ENCODE results near the gene TIMP1.
A peak's percentile ranks its signal among the peaks of the same experiment; 100 is the strongest.

Gene TIMP1

DNA sequence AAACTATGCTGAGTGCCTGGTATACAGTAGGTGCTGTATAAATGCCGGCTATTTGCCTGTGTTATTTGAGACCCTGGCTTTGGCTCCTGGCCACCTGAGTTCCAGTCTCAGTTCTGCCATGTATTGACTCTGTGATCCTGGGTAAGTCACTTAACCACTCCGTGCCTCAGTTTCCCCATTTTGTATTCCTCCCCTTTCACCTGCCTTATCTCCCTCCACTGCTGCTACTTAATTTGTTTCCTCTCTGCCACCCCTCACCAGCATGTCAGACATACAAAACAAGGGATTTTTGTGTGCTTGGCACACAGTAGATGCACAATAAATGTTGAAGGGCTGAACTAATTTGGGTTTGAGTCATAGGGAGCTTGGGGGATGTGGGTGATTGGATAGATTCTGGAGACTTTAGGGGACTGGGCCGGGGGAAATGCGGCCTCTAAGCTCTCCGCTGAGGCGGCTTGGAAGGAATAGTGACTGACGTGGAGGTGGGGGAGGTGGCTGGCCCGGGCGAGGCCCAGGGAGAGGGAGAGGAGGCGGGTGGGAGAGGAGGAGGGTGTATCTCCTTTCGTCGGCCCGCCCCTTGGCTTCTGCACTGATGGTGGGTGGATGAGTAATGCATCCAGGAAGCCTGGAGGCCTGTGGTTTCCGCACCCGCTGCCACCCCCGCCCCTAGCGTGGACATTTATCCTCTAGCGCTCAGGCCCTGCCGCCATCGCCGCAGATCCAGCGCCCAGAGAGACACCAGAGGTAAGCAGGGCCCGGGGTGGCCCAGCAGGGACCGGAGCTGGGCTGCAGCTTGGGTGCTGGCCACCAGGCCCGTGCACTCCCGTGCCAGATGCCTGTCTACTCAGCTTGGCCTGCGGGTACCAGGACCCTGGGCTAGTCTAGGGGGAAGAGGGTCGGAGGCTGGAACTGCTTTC lies at the start of gene TIMP1:
TIMP1 (plus strand) TSS at position 706 of the 917 bp plus-strand sequence. CDS start 980 bp downstream, outside the sequence.
- in situ Hi-C loops (cut with HindIII; ENCODE audit: low pct_unique_long_range_greater_than_20kb, low sequenced_read_pairs), result no loop called here
- TF ChIP-seq JUND (IDR thresholded peaks at IDR 0.05; ENCODE audit: low read depth), result no peak
- DNase-seq (ENCODE audit: low read depth in 1 of 2, low spot score in 1 of 2), result peak; percentile 58 to 76

DNA sequence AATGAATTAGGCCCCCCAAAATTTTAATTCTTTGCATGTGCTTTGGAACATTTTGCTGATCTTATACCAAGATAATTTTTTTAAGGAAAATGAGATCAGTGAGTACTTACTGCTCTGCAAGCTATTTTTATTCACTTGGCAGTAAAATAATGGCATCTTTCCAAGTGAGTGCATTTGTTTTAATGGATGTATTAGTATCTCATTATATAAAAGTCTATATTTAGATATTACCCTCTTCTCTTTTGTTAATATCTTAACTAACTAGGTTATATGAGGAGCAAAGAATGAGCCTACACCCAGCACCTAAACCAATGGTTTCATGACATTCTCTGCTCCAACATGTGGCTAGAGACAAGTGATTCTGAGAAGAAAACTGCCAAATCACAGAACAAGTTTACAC lies 42.4 kb upstream of the TIMP1 start:
- no peak for TF ChIP-seq JUND (IDR thresholded peaks at IDR 0.05; ENCODE audit: low read depth)
- in situ Hi-C loops (cut with HindIII; ENCODE audit: low pct_unique_long_range_greater_than_20kb, low sequenced_read_pairs), result no loop called here
- DNase-seq (ENCODE audit: low read depth in 1 of 2, low spot score in 1 of 2), result no peak

DNA sequence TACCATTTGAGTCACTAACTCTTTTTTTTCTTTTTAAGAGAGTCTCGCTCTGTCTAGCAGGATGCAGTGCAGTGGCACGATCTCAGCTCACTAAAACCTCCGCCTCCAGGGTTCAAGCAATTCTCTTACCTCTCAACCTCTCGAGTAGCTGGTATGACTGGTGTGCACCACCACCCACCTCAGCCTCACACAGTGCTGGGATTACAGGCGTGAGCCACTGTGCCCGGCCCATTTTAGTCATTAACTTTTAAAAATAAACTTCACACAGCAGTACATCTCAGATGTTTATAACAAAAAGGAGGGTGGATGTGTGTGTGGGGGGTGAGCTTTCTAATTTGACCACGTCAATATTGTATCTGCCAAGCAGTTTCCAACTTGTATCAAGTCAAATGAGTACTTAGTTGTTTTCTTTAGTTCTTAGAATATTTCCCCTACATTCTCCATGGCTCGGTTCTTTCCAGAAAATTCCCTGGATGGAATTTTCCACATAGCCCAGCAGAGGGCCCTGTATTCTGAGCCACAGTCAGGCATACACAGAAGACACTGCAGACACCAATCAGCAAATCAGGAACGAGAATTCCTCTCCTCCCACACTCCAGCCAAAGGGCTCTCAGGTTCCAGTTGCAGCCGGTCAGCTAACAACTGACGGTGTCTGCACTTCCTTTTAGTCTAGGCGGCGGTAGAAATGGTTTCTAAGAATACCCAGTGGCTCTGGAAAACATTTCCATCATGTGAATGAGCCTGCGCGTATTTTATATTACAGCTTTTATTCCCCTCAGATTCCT lies 41.3 kb upstream of the TIMP1 start:
- no peak for TF ChIP-seq JUND (IDR thresholded peaks at IDR 0.05; ENCODE audit: low read depth)
- in situ Hi-C loops (cut with HindIII; ENCODE audit: low pct_unique_long_range_greater_than_20kb, low sequenced_read_pairs), result no loop called here
- peak; percentile 82 to 95 for DNase-seq (ENCODE audit: low read depth in 1 of 2, low spot score in 1 of 2)

DNA sequence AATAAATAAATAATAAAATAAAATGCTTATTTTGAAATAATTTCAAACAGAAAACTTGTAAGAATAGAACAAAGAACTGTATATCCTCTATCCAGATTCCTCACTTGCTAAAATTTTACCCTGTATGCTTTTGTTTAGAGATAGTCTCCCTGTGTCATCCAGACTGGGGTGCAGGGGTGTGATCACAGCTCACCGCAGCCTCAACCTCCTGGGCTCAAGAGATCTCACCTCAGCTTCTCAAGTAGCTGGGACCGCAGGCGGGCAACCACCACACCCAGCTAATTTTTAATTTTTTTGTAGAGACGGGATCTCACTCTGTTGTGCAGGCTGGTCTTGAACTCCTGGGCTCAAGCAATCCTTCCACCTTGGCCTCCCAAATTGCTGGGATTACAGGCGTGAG lies 38.7 kb upstream of the TIMP1 start:
- TF ChIP-seq JUND (IDR thresholded peaks at IDR 0.05; ENCODE audit: low read depth), result no peak
- in situ Hi-C loops (cut with HindIII; ENCODE audit: low pct_unique_long_range_greater_than_20kb, low sequenced_read_pairs), result no loop called here
- DNase-seq (ENCODE audit: low read depth in 1 of 2, low spot score in 1 of 2), result no peak

DNA sequence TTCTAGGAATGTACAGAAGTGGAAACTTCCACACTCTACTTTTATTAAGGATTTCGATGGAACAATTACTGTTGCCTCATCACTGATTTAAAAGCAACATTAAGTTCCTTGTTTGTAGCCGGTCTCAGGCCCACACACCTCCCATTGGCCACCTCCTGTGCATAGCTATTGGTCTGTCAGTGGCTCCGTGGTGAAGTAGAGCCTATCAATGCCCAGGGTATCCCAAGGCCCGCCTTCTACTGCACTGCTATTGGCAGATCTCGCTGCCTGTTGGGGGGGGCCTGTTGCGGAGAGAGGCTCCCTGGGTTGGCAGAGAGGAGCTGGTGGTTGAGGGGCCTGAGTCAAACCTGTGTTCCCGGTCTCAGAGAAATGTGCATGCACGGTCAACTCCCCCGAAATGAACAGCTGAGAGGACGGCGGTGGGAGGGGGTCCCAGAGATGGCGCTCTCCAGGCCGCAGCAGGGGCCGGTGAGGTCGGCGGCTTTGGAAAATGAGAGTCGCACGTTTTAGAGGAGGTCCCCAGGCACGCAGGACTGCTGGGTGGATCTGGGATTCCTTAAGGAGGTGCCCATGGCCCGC lies 26.1 kb upstream of the TIMP1 start:
- DNase-seq (ENCODE audit: low read depth in 1 of 2, low spot score in 1 of 2), result peak in 1 of 2 experiments; percentile 46
- in situ Hi-C loops (cut with HindIII; ENCODE audit: low pct_unique_long_range_greater_than_20kb, low sequenced_read_pairs), result no loop called here
- TF ChIP-seq JUND (IDR thresholded peaks at IDR 0.05; ENCODE audit: low read depth), result no peak

DNA sequence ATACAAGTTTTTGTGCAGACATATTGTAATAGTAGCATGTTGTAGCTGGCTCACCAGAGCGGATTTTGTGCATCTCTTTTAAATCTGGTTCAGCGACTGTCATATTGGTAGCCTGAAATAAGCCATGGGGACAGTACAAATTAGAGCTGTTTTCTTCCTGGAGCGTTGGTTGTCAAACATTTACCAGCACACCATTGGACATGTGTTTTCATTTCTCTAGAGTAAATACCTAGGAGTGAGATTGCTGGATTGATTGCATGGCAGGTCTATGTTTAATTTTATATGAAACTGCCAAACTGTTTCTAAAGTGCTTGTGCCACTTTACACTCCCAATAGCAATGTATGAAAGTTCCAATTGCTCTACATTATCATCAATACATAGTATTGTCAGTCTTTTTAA lies 23.8 kb upstream of the TIMP1 start:
- in situ Hi-C loops (cut with HindIII; ENCODE audit: low pct_unique_long_range_greater_than_20kb, low sequenced_read_pairs), result no loop called here
- TF ChIP-seq JUND (IDR thresholded peaks at IDR 0.05; ENCODE audit: low read depth), result no peak
- DNase-seq (ENCODE audit: low read depth in 1 of 2, low spot score in 1 of 2), result peak in 1 of 2 experiments; percentile 49

DNA sequence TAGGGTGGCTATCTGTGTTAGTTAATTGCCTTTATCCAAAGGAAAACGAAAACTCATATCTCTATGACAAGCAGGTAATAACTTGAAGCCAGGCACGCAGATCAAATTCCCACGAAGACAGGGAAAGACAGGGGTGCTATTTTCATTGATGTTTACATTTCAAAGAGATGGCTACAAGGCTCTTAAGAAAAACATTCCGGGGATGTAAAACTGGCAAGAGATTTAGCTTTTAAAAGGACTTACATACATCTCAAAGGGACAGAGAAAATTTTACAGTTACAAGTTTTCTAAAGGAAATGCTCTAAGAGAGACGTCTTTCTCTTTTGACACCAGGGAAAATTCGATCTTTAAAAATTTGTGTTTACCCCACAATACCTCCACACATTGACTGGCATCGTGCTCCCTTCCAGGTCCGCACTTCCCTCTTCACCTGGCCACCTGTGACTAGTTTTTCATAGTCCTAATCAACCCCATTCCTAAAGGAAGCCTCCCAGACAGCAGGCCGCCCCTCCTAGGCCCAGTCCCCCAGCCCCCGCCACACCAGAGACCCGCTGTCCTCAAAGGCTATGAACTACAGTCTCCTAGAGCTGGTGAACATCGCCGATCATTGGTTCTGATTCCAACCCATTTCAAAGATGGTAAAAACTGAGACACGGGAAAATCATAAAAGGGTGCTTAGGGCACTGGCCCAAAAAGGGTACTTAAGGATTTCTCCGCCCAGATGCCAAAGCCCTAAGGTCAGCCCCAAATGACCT lies 21.9 kb upstream of the TIMP1 start:
- no peak for TF ChIP-seq JUND (IDR thresholded peaks at IDR 0.05; ENCODE audit: low read depth)
- no peak for DNase-seq (ENCODE audit: low read depth in 1 of 2, low spot score in 1 of 2)
- in situ Hi-C loops (cut with HindIII; ENCODE audit: low pct_unique_long_range_greater_than_20kb, low sequenced_read_pairs), result no loop called here

DNA sequence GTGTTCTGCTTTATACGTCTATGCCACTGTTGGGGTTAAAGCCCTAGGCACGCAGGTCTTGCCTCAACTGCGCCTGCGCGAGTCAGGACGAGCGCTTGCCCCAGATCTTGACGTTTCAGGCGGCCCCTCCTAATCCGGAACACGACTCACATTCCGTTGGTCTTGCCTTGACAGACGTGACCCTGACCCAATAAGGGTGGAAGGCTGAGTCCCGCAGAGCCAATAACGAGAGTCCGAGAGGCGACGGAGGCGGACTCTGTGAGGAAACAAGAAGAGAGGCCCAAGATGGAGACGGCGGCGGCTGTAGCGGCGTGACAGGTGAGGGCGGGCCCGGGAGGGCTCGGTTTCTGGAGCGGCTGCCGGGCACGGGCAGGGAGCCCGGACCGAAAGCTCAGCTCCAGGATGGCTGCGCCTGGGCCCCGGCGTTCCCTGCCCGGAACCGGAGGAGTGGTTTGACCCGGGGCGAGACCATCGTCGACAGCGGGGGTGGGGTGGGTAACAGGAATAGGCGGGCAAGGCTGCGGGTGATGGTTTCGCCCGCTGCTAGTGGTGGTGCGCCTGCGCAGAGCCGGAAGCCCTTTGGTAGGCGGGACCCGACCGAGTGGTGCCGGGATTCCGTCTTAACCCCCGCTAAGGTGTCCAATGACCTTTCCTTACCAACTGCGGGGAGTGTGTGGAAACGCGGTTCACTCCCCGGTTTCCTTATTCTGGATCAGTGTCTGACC lies 21.1 kb upstream of the TIMP1 start, which contains the start of gene ARAF:
ARAF (plus strand) TSS at position 272 of the 725 bp plus-strand sequence. CDS start 1,763 bp downstream, outside the sequence.
- TF ChIP-seq JUND (IDR thresholded peaks at IDR 0.05; ENCODE audit: low read depth), result no peak
- in situ Hi-C loops (cut with HindIII; ENCODE audit: low pct_unique_long_range_greater_than_20kb, low sequenced_read_pairs), result no loop called here
- peak; percentile 87 to 100 for DNase-seq (ENCODE audit: low read depth in 1 of 2, low spot score in 1 of 2)

DNA sequence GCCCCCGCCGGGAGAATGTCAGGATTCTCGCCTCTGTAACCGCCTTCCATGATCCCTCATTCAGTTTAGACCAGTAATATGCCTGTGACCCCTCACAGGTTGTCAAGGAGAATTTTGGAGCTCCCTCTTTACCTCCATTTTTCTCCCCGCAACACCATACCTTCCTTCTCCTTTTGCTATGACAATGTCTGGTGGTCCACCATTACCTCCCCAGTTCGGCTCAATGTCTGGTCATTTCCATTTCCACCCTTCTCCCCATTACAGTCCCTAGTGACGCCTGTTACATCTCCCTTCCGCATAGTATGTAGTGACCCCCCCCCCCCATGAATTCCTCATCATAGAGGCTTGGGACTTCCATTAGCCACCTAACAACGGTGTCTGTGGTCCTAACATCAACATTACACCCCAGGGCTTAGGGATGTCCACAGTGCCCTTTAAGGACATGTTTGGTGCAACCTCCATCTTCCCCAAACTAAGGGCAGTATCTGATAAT lies 20.5 kb upstream of the TIMP1 start:
- in situ Hi-C loops (cut with HindIII; ENCODE audit: low pct_unique_long_range_greater_than_20kb, low sequenced_read_pairs), result no loop called here
- no peak for DNase-seq (ENCODE audit: low read depth in 1 of 2, low spot score in 1 of 2)
- TF ChIP-seq JUND (IDR thresholded peaks at IDR 0.05; ENCODE audit: low read depth), result no peak

DNA sequence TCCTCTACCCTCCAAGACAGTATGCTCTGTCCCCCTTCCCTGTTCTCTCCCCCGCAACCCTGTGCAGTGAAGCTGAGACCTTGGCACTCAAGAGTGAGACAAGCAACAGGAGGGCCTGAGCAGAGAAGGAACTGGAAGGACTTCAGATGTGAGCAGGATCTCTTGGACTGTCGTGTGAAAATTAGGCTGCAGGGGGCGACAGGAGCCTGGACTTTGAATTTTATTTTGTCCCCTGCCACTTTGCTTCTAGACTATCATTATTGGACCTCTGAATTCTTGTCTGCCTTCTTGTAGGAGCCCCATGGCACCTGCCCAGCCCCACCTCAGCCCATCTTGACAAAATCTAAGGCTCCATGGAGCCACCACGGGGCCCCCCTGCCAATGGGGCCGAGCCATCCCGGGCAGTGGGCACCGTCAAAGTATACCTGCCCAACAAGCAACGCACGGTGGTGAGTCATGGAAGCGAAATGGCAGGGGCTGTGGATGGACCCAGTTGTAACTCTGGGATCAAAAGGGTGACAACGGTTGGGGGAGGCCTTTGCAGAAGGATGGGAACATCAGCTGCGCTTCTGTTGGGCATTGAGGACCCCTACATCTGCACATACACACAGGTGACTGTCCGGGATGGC lies 19.5 kb upstream of the TIMP1 start:
- in situ Hi-C loops (cut with HindIII; ENCODE audit: low pct_unique_long_range_greater_than_20kb, low sequenced_read_pairs), result no loop called here
- peak in 1 of 2 experiments; percentile 54 for DNase-seq (ENCODE audit: low read depth in 1 of 2, low spot score in 1 of 2)
- TF ChIP-seq JUND (IDR thresholded peaks at IDR 0.05; ENCODE audit: low read depth), result no peak

DNA sequence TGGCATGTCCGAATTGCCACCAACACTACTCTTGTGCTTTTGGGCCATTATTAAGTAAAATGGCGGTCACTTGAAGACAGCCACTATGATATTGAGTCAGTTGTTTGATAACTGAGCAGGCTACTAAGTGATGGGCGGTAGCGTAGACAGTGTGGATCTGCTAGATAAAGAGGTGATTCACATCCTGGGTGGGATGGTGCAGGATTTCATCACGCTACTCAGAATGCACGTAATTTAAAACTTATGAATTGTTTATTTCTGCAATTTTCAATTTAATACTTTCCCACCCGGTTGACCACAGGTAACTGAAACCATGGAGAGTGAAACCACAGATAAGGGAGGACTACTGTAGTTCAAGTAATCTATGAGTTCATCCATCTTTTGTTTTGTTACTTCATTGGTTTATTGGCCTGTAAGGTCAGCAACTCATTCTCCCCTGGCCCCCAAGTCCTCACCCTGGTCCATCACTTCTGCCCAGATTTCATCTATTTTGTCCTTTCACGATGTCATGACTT lies 18.4 kb upstream of the TIMP1 start:
- in situ Hi-C loops (cut with HindIII; ENCODE audit: low pct_unique_long_range_greater_than_20kb, low sequenced_read_pairs), result no loop called here

More for the DNA sequence above, 18.4 kb upstream of the TIMP1 start:
- no peak for TF ChIP-seq JUND (IDR thresholded peaks at IDR 0.05; ENCODE audit: low read depth)
- DNase-seq (ENCODE audit: low read depth in 1 of 2, low spot score in 1 of 2), result no peak

All from T47D (cell line).